Liver (tissue), 3 donors: ENCODE data around the gene IFIT1.

Experiments
- ATF3 ChIP-seq: IDR thresholded peaks from 2 replicates; pipeline ENCODE4 v1.6.1; 2016; ENCODE audit warnings: antibody characterized with exemption
- CTCF ChIP-seq: fragments of 150-350 bp; IDR thresholded peaks from 2 replicates; pipeline ENCODE4 v1.5.1; 2017; ENCODE audit warnings: improper control_type of control experiment, low read depth, low read length; ENCODE audit not compliant: missing input control
- FOXA2 ChIP-seq: IDR thresholded peaks from 2 replicates; pipeline ENCODE4 v1.6.1; 2016; ENCODE audit warnings: antibody characterized with exemption
- JUND ChIP-seq, 2 donors: IDR thresholded peaks; 2 replicates each; pipeline ENCODE4 v1.6.1; 2016; ENCODE audit warnings: antibody characterized with exemption in 2 of 2
- MAX ChIP-seq: IDR thresholded peaks from 2 replicates; pipeline ENCODE4 v1.6.1; 2016; ENCODE audit warnings: antibody characterized with exemption
- RAD21 ChIP-seq, 2 donors: IDR thresholded peaks; 2 replicates each; pipeline ENCODE4 v1.6.1; 2016; ENCODE audit warnings: antibody characterized with exemption in 2 of 2, mild to moderate bottlenecking in 2 of 2
- RXRA ChIP-seq, 2 donors: IDR thresholded peaks; 2 replicates each; pipeline ENCODE4 v1.6.1; 2017 to 2018; ENCODE audit warnings: antibody characterized with exemption in 2 of 2, mild to moderate bottlenecking in 1 of 2
- SP1 ChIP-seq: IDR thresholded peaks from 2 replicates; pipeline ENCODE4 v1.6.1; 2018; ENCODE audit warnings: antibody characterized with exemption, mild to moderate bottlenecking
- TAF1 ChIP-seq: conservative IDR thresholded peaks from 2 replicates; pipeline ENCODE4 v1.6.1; 2016; ENCODE audit warnings: antibody characterized with exemption, mild to moderate bottlenecking
- YY1 ChIP-seq: IDR thresholded peaks from 2 replicates; pipeline ENCODE4 v1.6.1; 2016; ENCODE audit warnings: antibody characterized with exemption, mild to moderate bottlenecking
- ZBTB33 ChIP-seq: IDR thresholded peaks from 2 replicates; pipeline ENCODE4 v1.6.1; 2016; ENCODE audit warnings: antibody characterized with exemption
- donor health status: healthy.
- donor health status: healthy.

- TF ChIP-seq CTCF (no peak), YY1 (no peak), RAD21 (IDR thresholded peaks at IDR 0.05) (no peak), FOXA2 (no peak), TAF1 (no peak), ATF3 (no peak), RXRA (IDR thresholded peaks at IDR 0.05) (no peak), MAX (no peak), JUND (IDR thresholded peaks at IDR 0.05) (no peak), SP1 (no peak), ZBTB33 (no peak)
Measured at GRCh38 chr10:89371987-89372386, 20.4 kb upstream of the IFIT1 start.
